Fibroblast of lung (primary cell): Measurements from ENCODE around the gene ZNF354B. TPM values are rescaled to one million over a fixed set of nuclear protein-coding genes. Genes with fewer than 3 reads are reported as not detected.
"Not testable (repeated sequence)": the region's sequence is repeated elsewhere in the genome, so short reads cannot be mapped to it uniquely, and the experiment has no call there.

Experiments used
- DNase-seq, 2 donors: peaks; one replicate each; pipeline versions ENCODE4 v3.0.0 to v3.0.0-alpha.2; 2010; ENCODE audit warnings: low read depth in 2 of 2
- H2AFZ ChIP-seq: 2 replicates; pipeline ENCODE4 v1.5.1; 2012; ENCODE audit warnings: low read length, control low read depth, inconsistent platforms
- H3K27ac ChIP-seq: 2 replicates; pipeline ENCODE4 v1.5.1; 2011; ENCODE audit warnings: low read length, control low read depth; ENCODE audit not compliant: insufficient read depth
- H3K27me3 ChIP-seq: 2 replicates; pipeline ENCODE4 v1.5.1; 2011; ENCODE audit warnings: mild to moderate bottlenecking, low read length; ENCODE audit not compliant: control insufficient read depth, insufficient read depth
- H3K36me3 ChIP-seq: 2 replicates; pipeline ENCODE4 v1.5.1; 2011; ENCODE audit warnings: low read length; ENCODE audit not compliant: control insufficient read depth, insufficient read depth
- H3K4me1 ChIP-seq: 2 replicates; pipeline ENCODE4 v1.5.1; 2011; ENCODE audit warnings: low read length; ENCODE audit not compliant: control insufficient read depth, insufficient read depth; ENCODE audit errors: extremely low read depth
- H3K4me2 ChIP-seq: 2 replicates; pipeline ENCODE4 v1.5.1; 2011; ENCODE audit warnings: low read length, control low read depth; ENCODE audit not compliant: insufficient read depth; ENCODE audit errors: extremely low read depth
- H3K4me3 ChIP-seq, 4 experiments: fragments of 200-600 bp in 1 of 4; sonication (generic) in 1 of 4; replicated peaks in 1 of 4; 2 replicates each; pipeline ENCODE4 v1.5.1; 2011 to 2016; ENCODE audit warnings: low read length in 4 of 4, low read depth in 3 of 4, mild to moderate bottlenecking in 3 of 4, control low read depth in 2 of 4, inconsistent platforms in 1 of 4, mixed read lengths in 1 of 4; ENCODE audit not compliant: insufficient read depth in 1 of 4; ENCODE audit errors: control extremely low read depth in 1 of 4
- H3K79me2 ChIP-seq: 2 replicates; pipeline ENCODE4 v1.5.1; 2012; ENCODE audit warnings: mild to moderate bottlenecking, low read length, inconsistent platforms; ENCODE audit not compliant: control insufficient read depth, insufficient read depth
- H3K9ac ChIP-seq: 2 replicates; pipeline ENCODE4 v1.5.1; 2011; ENCODE audit warnings: mild to moderate bottlenecking, low read length, control low read depth; ENCODE audit not compliant: insufficient read depth
- H3K9me3 ChIP-seq: 2 replicates; pipeline ENCODE4 v1.5.1; 2012; ENCODE audit warnings: low read depth, low read length; ENCODE audit not compliant: control insufficient read depth, insufficient read depth
- H4K20me1 ChIP-seq: 2 replicates; pipeline ENCODE4 v1.5.1; 2011; ENCODE audit warnings: low read length; ENCODE audit not compliant: control insufficient read depth, insufficient read depth; ENCODE audit errors: extremely low read depth
- CTCF ChIP-seq, 2 donors: IDR thresholded peaks in 1 of 2; conservative IDR thresholded peaks in 1 of 2; 1 replicate in 1 of 2; 2 replicates in 1 of 2; pipeline ENCODE4 v1.5.1; 2011 to 2012; ENCODE audit warnings: low read length in 2 of 2, control low read depth in 1 of 2, inconsistent platforms in 1 of 2, low read depth in 1 of 2, mild to moderate bottlenecking in 1 of 2
- EZH2 ChIP-seq: IDR thresholded peaks from 2 replicates; pipeline ENCODE4 v1.5.1; 2012; ENCODE audit warnings: low read length, control low read depth, mild to moderate bottlenecking; ENCODE audit errors: missing control alignments
- polyA plus RNA-seq, 2 donors: library from polyadenylated mRNA; depleted of rRNA in 1 of 2; stranded (reverse) in 1 of 2; unstranded in 1 of 2; fragments of >200 nt; gene quantifications; 2 replicates each; pipeline ENCODE4 v1.2.1, GENCODE V29; 2011 to 2012; ENCODE audit warnings: missing spikeins in 1 of 2
- total RNA-seq: library from RNA; depleted of rRNA; stranded (reverse); fragments of >200 nt; gene quantifications from 2 replicates; pipeline ENCODE4 v1.2.1, GENCODE V29; 2014

Gene ZNF354B
- total and polyA plus RNA-seq, 2 donors (not counting 1 experiment from before 2014, with no cell fraction given), result 6.1 to 9.4 TPM

- H3K79me2 ChIP-seq, result no peaks in the 10 kb centered on the region
- DNase-seq, result no peak
- TF ChIP-seq CTCF (conservative IDR thresholded peaks at IDR 0.05 in 1 of 2, IDR thresholded peaks at IDR 0.05 in 1 of 2; ENCODE audit: low read depth in 1 of 2, low read length in 2 of 2) (no peak), EZH2 (no peak)
- no peaks in the 10 kb centered on the region for H3K9me3 ChIP-seq
- no peak overlapping the region for H3K27ac ChIP-seq
- H3K4me1 ChIP-seq, result no peaks in the 10 kb centered on the region
- H3K27me3 ChIP-seq, result no peaks in the 10 kb centered on the region
- H3K36me3 ChIP-seq, result no peaks in the 10 kb centered on the region
- H3K9ac ChIP-seq, result no peak overlapping the region
- H2AFZ ChIP-seq, result no peak overlapping the region
- H3K4me2 ChIP-seq, result no peak overlapping the region
- no peak overlapping the region for H3K4me3 ChIP-seq
- no peaks in the 10 kb centered on the region for H4K20me1 ChIP-seq
These were observed 10.4 kb upstream of the ZNF354B start for GRCh38 chr5:178849316-178849715.

GRCh38 chr5:178851951-178852350, 7.8 kb upstream of the ZNF354B start:
- Histone ChIP-seq H3K27me3 (no peaks in the 10 kb centered on the region), H3K9ac (no peak overlapping the region), H3K36me3 (no peaks in the 10 kb centered on the region), H3K79me2 (no peaks in the 10 kb centered on the region), H4K20me1 (no peaks in the 10 kb centered on the region), H2AFZ (no peak overlapping the region), H3K9me3 (no peaks in the 10 kb centered on the region), H3K4me3 (no peak overlapping the region), H3K4me2 (no peak overlapping the region), H3K27ac (no peak overlapping the region), H3K4me1 (no peaks in the 10 kb centered on the region)
- TF ChIP-seq CTCF (conservative IDR thresholded peaks at IDR 0.05 in 1 of 2, IDR thresholded peaks at IDR 0.05 in 1 of 2; ENCODE audit: low read depth in 1 of 2, low read length in 2 of 2) (no peak), EZH2 (no peak)
- DNase-seq, result no peak

GRCh38 chr5:178854284-178854683, 5.5 kb upstream of the ZNF354B start:
- Histone ChIP-seq H4K20me1 (no peaks in the 10 kb centered on the region), H3K27ac (no peak overlapping the region), H2AFZ (no peak overlapping the region), H3K4me3 (no peak overlapping the region), H3K4me2 (no peak overlapping the region), H3K4me1 (no peaks in the 10 kb centered on the region), H3K9ac (no peak overlapping the region), H3K27me3 (no peaks in the 10 kb centered on the region), H3K79me2 (no peaks in the 10 kb centered on the region), H3K36me3 (no peaks in the 10 kb centered on the region), H3K9me3 (no peaks in the 10 kb centered on the region)
- no peak for DNase-seq
- no peak for TF ChIP-seq EZH2
- TF ChIP-seq CTCF (conservative IDR thresholded peaks at IDR 0.05 in 1 of 2, IDR thresholded peaks at IDR 0.05 in 1 of 2; ENCODE audit: low read depth in 1 of 2, low read length in 2 of 2), result no peak

- not testable (repeated sequence) for H3K9me3 ChIP-seq, H3K4me2 ChIP-seq, H3K36me3 ChIP-seq, H2AFZ ChIP-seq, H3K27me3 ChIP-seq, H3K4me1 ChIP-seq, H4K20me1 ChIP-seq, DNase-seq
- Histone ChIP-seq H3K4me3 (peak overlapping the region in 3 of 4 experiments; percentile 53 to 68 (median 63)), H3K9ac (peak overlapping the region; percentile 75), H3K27ac (peak overlapping the region; percentile 63), H3K79me2 (peaks cover 12% of the 10 kb centered on the region)
These were observed 862 bp downstream of the ZNF354B start for GRCh38 chr5:178860615-178861014.
